ENCODE results near the gene NOP9.

NOP9 gene

DNA sequence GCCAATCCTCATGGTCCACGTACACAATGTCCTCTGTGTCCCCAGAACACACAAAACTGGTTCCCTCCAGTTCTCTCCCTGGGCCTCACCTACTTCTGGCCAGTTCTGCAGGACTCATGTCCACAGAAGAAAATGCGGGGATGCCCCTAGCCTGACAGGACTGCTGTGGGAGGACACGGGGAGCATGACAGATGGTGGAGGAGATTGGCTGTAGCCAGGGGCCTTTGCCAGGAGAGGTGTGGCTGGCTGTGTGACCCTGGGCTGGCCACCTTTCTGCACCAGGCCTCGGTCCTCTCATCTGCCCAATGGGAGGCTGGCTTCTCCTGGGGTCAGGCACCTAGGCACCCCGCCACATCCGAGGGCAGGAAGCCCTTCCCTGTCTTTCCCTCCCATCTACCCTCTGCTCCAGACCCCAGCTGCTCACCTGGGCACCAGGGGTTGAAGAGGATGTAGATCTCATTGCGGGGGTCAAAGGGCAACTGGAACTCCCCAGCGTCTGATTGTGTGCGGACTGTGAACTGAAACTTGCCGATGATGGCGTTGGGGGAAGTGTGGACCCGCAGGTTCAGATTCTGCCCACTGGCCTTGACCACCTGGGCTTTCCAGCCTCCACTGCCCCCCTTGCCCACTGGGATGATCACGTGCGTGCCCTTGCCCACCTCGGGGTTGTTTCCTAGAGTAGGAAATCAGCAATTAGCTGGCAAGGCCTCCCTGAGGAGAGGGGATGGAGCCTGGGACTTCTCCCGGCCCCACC lies 39.4 kb upstream of the NOP9 start:
- H2AFZ ChIP-seq (ENCODE audit: low read length) = no peak overlapping the region
- H3K36me3 ChIP-seq (replicated peaks; ENCODE audit: insufficient read depth, low read length) = no peaks in the 10 kb centered on the region
- no peaks in the 10 kb centered on the region for H3K4me1 ChIP-seq (ENCODE audit: low read length)
- no peak overlapping the region for H3K4me3 ChIP-seq (ENCODE audit: low read length)
- H3F3A ChIP-seq (ENCODE audit: insufficient read depth, low read length) = no peaks in the 10 kb centered on the region
- H3K27ac ChIP-seq (ENCODE audit: low read length) = no peak overlapping the region
- no peaks in the 10 kb centered on the region for H4K20me1 ChIP-seq (ENCODE audit: insufficient read depth, low read length)
- no peaks in the 10 kb centered on the region for H3K9me3 ChIP-seq (replicated peaks; ENCODE audit: insufficient read depth, low read length)
- no peaks in the 10 kb centered on the region for H3K27me3 ChIP-seq (replicated peaks; ENCODE audit: insufficient read depth, low read length)
- H3K9me2 ChIP-seq (replicated peaks; ENCODE audit: insufficient read depth, low read length) = no peaks in the 10 kb centered on the region
- no peaks in the 10 kb centered on the region for H3K79me2 ChIP-seq (ENCODE audit: low read length)
- H3K9ac ChIP-seq (ENCODE audit: low read length) = no peak overlapping the region
- no peak for DNase-seq
- TF ChIP-seq EZH2phosphoT487 (IDR thresholded peaks at IDR 0.05; ENCODE audit: low read length) = no peak
- TF ChIP-seq EZH2 (optimal IDR thresholded peaks at IDR 0.05; ENCODE audit: low read depth, low read length) = no peak
- H3K4me2 ChIP-seq (ENCODE audit: low read depth, low read length) = no peak overlapping the region

DNA sequence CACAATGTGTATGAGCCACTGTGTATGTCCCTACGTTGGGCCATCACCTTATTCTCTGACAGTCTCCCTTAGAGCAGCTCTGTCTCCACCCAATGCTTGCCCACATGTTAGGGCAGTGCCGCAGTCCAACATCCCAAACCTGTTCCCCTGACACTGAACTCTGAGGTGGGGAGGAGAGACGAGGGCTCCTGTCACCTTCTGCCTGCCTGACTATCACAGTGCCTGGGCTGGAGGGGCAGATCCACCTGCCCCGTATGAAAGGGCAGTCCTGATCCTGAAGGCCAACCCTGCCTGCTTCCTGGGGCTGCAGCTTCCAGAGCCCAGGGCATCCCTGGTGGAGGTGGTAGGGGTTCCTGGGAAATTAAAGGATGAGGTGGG lies 38.9 kb upstream of the NOP9 start:
- H4K20me1 ChIP-seq (ENCODE audit: insufficient read depth, low read length) = no peaks in the 10 kb centered on the region
- no peak overlapping the region for H3K9ac ChIP-seq (ENCODE audit: low read length)
- H3K4me3 ChIP-seq (ENCODE audit: low read length) = no peak overlapping the region
- no peaks in the 10 kb centered on the region for H3K36me3 ChIP-seq (replicated peaks; ENCODE audit: insufficient read depth, low read length)
- DNase-seq = no peak
- H3K4me1 ChIP-seq (ENCODE audit: low read length) = no peaks in the 10 kb centered on the region
- H2AFZ ChIP-seq (ENCODE audit: low read length) = no peak overlapping the region
- no peaks in the 10 kb centered on the region for H3K79me2 ChIP-seq (ENCODE audit: low read length)
- no peak overlapping the region for H3K4me2 ChIP-seq (ENCODE audit: low read depth, low read length)
- H3K27me3 ChIP-seq (replicated peaks; ENCODE audit: insufficient read depth, low read length) = no peaks in the 10 kb centered on the region
- no peaks in the 10 kb centered on the region for H3K9me3 ChIP-seq (replicated peaks; ENCODE audit: insufficient read depth, low read length)
- H3K9me2 ChIP-seq (replicated peaks; ENCODE audit: insufficient read depth, low read length) = no peaks in the 10 kb centered on the region
- H3F3A ChIP-seq (ENCODE audit: insufficient read depth, low read length) = no peaks in the 10 kb centered on the region
- no peak overlapping the region for H3K27ac ChIP-seq (ENCODE audit: low read length)
- TF ChIP-seq EZH2 (optimal IDR thresholded peaks at IDR 0.05; ENCODE audit: low read depth, low read length) = no peak
- TF ChIP-seq EZH2phosphoT487 (IDR thresholded peaks at IDR 0.05; ENCODE audit: low read length) = no peak
- TF ChIP-seq, protein P1, sequence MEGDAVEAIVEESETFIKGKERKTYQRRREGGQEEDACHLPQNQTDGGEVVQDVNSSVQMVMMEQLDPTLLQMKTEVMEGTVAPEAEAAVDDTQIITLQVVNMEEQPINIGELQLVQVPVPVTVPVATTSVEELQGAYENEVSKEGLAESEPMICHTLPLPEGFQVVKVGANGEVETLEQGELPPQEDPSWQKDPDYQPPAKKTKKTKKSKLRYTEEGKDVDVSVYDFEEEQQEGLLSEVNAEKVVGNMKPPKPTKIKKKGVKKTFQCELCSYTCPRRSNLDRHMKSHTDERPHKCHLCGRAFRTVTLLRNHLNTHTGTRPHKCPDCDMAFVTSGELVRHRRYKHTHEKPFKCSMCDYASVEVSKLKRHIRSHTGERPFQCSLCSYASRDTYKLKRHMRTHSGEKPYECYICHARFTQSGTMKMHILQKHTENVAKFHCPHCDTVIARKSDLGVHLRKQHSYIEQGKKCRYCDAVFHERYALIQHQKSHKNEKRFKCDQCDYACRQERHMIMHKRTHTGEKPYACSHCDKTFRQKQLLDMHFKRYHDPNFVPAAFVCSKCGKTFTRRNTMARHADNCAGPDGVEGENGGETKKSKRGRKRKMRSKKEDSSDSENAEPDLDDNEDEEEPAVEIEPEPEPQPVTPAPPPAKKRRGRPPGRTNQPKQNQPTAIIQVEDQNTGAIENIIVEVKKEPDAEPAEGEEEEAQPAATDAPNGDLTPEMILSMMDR (IDR thresholded peaks at IDR 0.05; ENCODE audit: low read length) = no peak

DNA sequence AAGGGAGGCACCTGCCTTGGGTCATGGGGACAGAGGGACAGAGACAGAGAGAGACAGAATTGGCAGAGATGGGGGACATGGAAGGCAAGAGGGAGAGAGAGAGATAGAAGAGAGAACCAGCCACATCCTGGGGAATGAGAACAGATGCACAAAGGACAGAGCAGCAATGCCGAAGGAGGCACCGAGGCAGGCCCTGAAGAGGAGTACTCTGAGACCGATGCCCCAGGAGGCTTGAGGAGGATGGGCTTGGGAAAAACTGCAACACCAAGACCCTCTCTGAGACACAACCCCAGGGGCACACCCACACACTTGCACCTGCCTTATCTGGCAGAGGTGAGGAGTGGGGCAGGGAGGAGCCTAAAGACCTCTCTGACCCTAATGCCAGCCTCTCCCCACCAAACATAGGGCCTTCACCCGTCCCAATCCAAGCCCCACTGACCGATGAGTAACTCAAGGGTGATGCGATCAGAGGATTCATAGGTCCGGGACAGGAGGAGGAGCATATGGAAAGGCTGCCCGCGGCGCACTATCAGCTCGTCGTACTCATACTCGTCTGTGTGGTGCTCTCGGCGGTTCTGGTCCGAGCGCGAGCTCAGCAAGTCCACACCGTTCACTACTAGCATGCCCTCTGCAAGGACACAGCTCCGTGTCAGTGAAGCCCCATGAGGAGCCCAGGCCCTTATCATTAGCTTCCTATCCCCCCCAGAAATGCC lies 38.2 kb upstream of the NOP9 start:
- Histone ChIP-seq H3K9ac (ENCODE audit: low read length) (no peak overlapping the region), H3K79me2 (ENCODE audit: low read length) (no peaks in the 10 kb centered on the region), H3K4me3 (ENCODE audit: low read length) (no peak overlapping the region), H3K9me3 (replicated peaks; ENCODE audit: insufficient read depth, low read length) (no peaks in the 10 kb centered on the region), H2AFZ (ENCODE audit: low read length) (no peak overlapping the region), H3K4me1 (ENCODE audit: low read length) (no peaks in the 10 kb centered on the region), H3F3A (ENCODE audit: insufficient read depth, low read length) (no peaks in the 10 kb centered on the region), H3K4me2 (ENCODE audit: low read depth, low read length) (no peak overlapping the region), H3K36me3 (replicated peaks; ENCODE audit: insufficient read depth, low read length) (no peaks in the 10 kb centered on the region), H4K20me1 (ENCODE audit: insufficient read depth, low read length) (no peaks in the 10 kb centered on the region), H3K9me2 (replicated peaks; ENCODE audit: insufficient read depth, low read length) (no peaks in the 10 kb centered on the region), H3K27me3 (replicated peaks; ENCODE audit: insufficient read depth, low read length) (no peaks in the 10 kb centered on the region), H3K27ac (ENCODE audit: low read length) (no peak overlapping the region)
- TF ChIP-seq EZH2phosphoT487 (IDR thresholded peaks at IDR 0.05; ENCODE audit: low read length) = no peak
- TF ChIP-seq, protein P1 (IDR thresholded peaks at IDR 0.05; ENCODE audit: low read length) = no peak
- TF ChIP-seq EZH2 (optimal IDR thresholded peaks at IDR 0.05; ENCODE audit: low read depth, low read length) = no peak
- no peak for DNase-seq

DNA sequence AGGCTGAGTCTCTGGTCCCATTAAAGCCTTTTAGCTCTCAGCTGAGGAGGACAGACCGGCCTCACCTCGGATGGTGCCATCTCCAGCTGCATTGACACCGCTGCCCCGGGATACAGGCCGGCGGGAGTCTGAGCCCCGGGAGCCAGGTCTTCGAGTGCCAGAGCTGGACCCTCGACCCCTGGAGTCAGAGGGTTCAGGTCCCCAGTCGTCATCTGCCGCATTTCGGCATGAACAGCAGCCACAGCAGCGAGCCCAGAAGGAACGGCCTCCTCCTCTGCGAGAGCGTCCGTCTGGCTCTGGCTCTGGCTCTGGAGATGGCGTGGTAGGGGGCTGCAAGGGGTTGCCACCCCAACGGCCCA lies 37.7 kb upstream of the NOP9 start:
- Histone ChIP-seq H3K4me3 (ENCODE audit: low read length) (no peak overlapping the region), H3K27ac (ENCODE audit: low read length) (no peak overlapping the region), H3K4me1 (ENCODE audit: low read length) (no peaks in the 10 kb centered on the region), H3K9me2 (replicated peaks; ENCODE audit: insufficient read depth, low read length) (no peaks in the 10 kb centered on the region), H3K9me3 (replicated peaks; ENCODE audit: insufficient read depth, low read length) (no peaks in the 10 kb centered on the region), H3K4me2 (ENCODE audit: low read depth, low read length) (no peak overlapping the region), H4K20me1 (ENCODE audit: insufficient read depth, low read length) (no peaks in the 10 kb centered on the region), H3K27me3 (replicated peaks; ENCODE audit: insufficient read depth, low read length) (no peaks in the 10 kb centered on the region), H3K9ac (ENCODE audit: low read length) (no peak overlapping the region), H3F3A (ENCODE audit: insufficient read depth, low read length) (no peaks in the 10 kb centered on the region), H2AFZ (ENCODE audit: low read length) (no peak overlapping the region), H3K36me3 (replicated peaks; ENCODE audit: insufficient read depth, low read length) (no peaks in the 10 kb centered on the region), H3K79me2 (ENCODE audit: low read length) (no peaks in the 10 kb centered on the region)
- no peak for DNase-seq
- TF ChIP-seq EZH2 (optimal IDR thresholded peaks at IDR 0.05; ENCODE audit: low read depth, low read length) (no peak), EZH2phosphoT487 (IDR thresholded peaks at IDR 0.05; ENCODE audit: low read length) (no peak)
- TF ChIP-seq, protein P1 (IDR thresholded peaks at IDR 0.05; ENCODE audit: low read length) = no peak
